Activated CD4-positive, alpha-beta T cell treated with anti-CD3 and anti-CD28 coated beads, Interleukin-2, amount 50 U/mL, for 24 hours (primary cell): ENCODE measurements around the gene DZIP1L.

Experiments used
- DNase-seq, 2 donors: peaks; one replicate each; pipeline ENCODE4 v3.0.0-alpha.2; 2020; ENCODE audit warnings: low read depth in 1 of 2, low spot score in 1 of 2

Gene DZIP1L

GRCh38 chr3:138068579-138069174 lies 46.7 kb downstream of the DZIP1L start:
- peak; percentile 65 to 70 for DNase-seq

- no peak for DNase-seq
These were observed 47.4 kb downstream of the DZIP1L start for GRCh38 chr3:138068046-138068445.

- no peak for DNase-seq
These were observed 48.4 kb downstream of the DZIP1L start for GRCh38 chr3:138066972-138067371.

- DNase-seq: no peak
These were observed 49.0 kb downstream of the DZIP1L start for GRCh38 chr3:138066383-138066782.

- DNase-seq: no peak
These were observed 49.5 kb downstream of the DZIP1L start for GRCh38 chr3:138065949-138066348.

GRCh38 chr3:138063416-138063815 lies 52.0 kb downstream of the DZIP1L start:
- DNase-seq: no peak

- DNase-seq: no peak
These were observed 52.8 kb downstream of the DZIP1L start for GRCh38 chr3:138062626-138063025.

GRCh38 chr3:138062037-138062436 lies 53.4 kb downstream of the DZIP1L start:
- no peak for DNase-seq

- DNase-seq: no peak
These were observed 54.6 kb downstream of the DZIP1L start for GRCh38 chr3:138060792-138061191.

GRCh38 chr3:138059261-138059660 lies 56.1 kb downstream of the DZIP1L start:
- no peak for DNase-seq

GRCh38 chr3:138057384-138057783 lies 58.0 kb downstream of the DZIP1L start:
- no peak for DNase-seq

GRCh38 chr3:138054057-138054456 lies 61.4 kb downstream of the DZIP1L start:
- DNase-seq: no peak

- DNase-seq: no peak
These were observed 63.2 kb downstream of the DZIP1L start for GRCh38 chr3:138051947-138052802.

GRCh38 chr3:138049157-138049919 lies 66.1 kb downstream of the DZIP1L start:
- no peak for DNase-seq

GRCh38 chr3:138047596-138048158 lies 67.7 kb downstream of the DZIP1L start:
- no peak for DNase-seq

GRCh38 chr3:138046955-138047354 lies 68.5 kb downstream of the DZIP1L start:
- no peak for DNase-seq

- DNase-seq: no peak
These were observed 69.3 kb downstream of the DZIP1L start for GRCh38 chr3:138046085-138046484.

GRCh38 chr3:138043266-138044029 lies 72.0 kb downstream of the DZIP1L start:
- no peak for DNase-seq

GRCh38 chr3:138042043-138042442 lies 73.4 kb downstream of the DZIP1L start:
- no peak for DNase-seq

GRCh38 chr3:138038725-138039462 lies 76.5 kb downstream of the DZIP1L start:
- no peak for DNase-seq
